Measurements from ENCODE around the gene EIF2AK3.
"Not testable (repeated sequence)": the region's sequence is repeated elsewhere in the genome, so short reads cannot be mapped to it uniquely, and the experiment has no call there.

The EIF2AK3 gene

GRCh38 chr2:88591698-88592097, 35.6 kb downstream of the EIF2AK3 start:
- no peak for DNase-seq

GRCh38 chr2:88590998-88591613, 36.2 kb downstream of the EIF2AK3 start:
- peak; percentile 27 for DNase-seq

- no peak for DNase-seq
Measured at GRCh38 chr2:88585969-88586368, 41.3 kb downstream of the EIF2AK3 start.

DNA sequence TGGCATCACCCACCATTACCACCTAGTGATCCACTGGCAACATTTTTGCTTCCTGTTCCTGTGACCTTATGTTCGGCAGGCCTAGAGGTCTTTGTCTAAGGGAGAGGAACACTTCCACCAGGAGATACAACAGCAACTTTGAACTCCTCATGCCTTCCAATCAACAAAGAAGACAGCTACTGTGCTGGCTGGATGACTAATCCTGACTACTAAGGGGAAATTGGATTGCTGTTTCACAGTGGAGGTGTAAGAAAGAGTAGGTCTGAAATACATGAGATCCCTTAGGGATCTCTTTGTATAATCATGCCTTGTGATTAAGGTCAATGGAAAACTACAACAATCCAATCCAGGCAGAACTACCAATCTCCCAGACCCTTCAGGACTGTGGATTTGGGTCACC, 45.2 kb downstream of the EIF2AK3 start:
- DNase-seq, result no peak

GRCh38 chr2:88580088-88580487, 47.2 kb downstream of the EIF2AK3 start:
- no peak for DNase-seq

GRCh38 chr2:88575630-88576029, 51.6 kb downstream of the EIF2AK3 start:
- no peak for DNase-seq

- DNase-seq, result no peak
Measured at GRCh38 chr2:88575051-88575450, 52.2 kb downstream of the EIF2AK3 start.

DNA sequence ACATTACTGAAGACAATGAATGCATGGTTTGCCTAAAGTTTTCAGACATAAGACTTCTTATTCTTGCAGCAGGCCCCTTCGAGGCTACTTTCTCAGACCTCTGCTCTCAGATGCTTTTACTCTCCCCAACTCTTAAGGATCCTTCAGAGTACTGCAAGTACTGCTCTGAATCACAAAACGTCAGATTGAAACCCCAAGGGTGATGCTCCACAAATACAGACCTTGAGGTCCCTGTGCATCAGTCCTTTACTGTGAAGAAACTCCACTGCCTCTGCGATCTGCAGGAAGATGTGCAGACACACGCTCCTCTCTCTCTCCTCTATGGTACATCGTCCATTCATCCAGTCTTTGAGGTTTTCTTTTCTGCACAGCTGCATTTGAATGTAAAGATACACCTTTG, 52.8 kb downstream of the EIF2AK3 start:
- DNase-seq, result no peak

DNA sequence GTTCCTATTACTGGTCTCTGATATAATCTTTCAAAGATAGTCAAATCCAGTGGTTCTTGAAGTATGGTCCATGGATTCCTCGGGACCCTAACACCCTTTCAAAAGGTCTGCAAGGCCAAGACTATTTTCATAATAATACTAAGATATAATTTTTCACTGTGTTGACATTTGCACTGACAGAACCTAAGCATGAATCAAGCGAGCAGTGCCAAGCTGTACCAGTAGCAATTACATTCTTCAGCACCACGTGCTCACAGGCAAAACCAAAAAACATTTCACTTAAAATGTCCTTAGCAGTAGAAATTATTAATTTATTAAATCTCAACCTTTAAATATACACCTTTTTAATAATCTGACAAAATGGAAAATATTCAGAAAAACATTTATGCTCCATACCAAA, 59.1 kb downstream of the EIF2AK3 start:
- DNase-seq, result no peak

- DNase-seq, result no peak
Measured at GRCh38 chr2:88564402-88564801, 62.9 kb downstream of the EIF2AK3 start.

DNA sequence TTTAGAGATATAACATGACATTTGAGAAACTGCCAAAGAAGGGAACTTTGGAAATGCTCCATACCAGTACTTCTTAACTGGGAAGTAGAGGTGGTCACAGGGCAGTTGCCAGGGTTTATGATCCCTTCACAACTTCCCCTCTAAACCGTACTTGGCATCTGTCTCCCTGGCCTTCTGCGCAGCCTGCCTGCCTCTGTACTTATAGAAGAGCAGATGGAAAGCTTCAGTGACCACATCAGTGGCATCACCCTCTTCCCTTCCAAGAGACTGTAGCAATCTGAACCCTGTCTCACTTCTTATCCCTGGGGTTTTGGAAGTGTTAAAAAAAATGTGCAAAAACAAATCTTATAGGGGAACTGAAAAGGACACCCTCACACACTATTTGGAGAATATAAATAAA, 64.1 kb downstream of the EIF2AK3 start:
- DNase-seq, result no peak

DNA sequence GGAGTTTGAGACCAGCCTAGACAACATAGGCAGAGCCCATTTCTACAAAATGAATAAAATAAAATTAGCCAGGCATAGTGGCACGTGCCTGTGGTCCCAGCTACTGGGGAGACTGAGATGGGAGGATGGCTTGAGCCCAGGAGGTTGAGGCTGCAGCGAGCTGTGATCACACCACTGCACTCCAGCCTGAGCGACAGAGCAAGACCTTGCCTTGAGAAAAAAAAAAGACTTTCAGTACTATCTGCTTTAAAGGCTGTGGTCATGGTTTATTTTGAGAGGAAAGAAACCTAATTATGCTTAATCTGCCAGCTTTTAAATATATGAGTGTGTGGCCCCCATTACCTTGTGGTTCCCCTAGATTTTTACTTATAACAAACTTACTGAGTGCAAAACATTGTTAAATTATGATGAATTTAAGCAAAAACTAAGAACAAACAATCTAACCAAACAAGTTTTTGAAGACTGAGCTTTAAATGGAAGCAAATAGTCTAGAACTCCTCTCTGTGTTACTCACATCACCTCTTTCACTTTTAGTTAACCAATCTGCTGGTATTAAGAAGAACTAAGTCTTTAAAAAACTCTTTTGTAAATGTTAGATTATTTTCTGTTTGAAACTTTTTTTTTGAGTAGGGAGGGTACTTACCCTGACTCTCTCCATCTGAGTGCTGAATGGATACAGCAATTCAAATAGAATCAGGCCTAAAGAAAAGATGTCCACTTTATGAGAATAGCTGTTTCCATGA, 65.4 kb downstream of the EIF2AK3 start:
- no peak for DNase-seq

DNA sequence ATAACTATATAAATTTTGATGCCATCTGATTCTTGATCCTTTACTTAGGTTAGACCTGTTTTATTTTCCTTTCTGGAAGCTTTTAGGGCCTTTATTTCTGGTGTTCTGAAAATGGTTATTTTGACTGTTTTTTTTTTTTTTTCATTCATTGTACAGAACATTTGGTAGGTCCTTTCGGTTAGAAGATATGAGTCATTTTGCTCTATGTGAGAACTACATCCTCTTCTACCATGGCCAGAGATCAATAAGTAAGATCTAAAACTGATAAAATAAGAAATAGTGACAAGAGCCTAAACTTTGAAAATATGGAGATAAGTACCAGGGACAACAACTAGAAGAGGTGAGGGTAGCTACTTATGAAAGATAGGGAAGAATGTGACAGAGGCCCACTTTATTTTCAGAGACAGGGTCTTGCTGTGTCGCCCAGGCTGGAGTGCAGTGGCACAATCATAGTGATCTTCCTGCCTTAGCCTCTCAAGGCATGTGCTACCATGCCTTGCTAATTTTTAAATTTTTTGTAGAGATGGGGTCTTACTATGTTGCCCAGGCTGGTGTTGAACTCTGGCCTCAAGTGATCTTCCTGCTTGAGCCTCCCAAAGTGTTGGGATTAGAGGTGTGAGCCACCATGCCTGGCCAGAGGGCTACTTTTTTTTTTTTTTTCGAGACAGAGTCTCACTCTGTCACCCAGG, 66.5 kb downstream of the EIF2AK3 start:
- no peak for DNase-seq

- DNase-seq, result no peak
Measured at GRCh38 chr2:88557290-88557689, 70.0 kb downstream of the EIF2AK3 start.

DNA sequence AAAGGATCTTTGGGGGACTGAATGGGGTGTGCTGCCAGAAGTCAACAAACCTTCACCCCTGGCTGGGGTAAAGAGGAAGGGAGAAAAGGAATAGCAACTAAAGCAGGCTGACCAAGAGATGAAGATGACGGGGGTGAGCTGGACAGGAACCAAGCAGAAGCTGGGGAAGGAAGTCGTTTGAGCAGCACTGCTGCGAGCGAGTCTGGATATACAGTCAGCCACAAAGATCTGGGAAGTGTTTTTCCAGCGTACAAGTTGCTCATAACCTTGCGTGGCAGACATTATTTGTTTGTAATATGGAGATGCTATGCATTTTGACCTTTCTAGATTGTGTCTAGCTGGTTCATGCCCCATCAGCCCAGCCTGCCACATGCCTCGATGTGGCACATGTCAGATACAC, 71.2 kb downstream of the EIF2AK3 start:
- DNase-seq, result no peak

GRCh38 chr2:88554189-88554588, 73.1 kb downstream of the EIF2AK3 start:
- no peak for DNase-seq

DNA sequence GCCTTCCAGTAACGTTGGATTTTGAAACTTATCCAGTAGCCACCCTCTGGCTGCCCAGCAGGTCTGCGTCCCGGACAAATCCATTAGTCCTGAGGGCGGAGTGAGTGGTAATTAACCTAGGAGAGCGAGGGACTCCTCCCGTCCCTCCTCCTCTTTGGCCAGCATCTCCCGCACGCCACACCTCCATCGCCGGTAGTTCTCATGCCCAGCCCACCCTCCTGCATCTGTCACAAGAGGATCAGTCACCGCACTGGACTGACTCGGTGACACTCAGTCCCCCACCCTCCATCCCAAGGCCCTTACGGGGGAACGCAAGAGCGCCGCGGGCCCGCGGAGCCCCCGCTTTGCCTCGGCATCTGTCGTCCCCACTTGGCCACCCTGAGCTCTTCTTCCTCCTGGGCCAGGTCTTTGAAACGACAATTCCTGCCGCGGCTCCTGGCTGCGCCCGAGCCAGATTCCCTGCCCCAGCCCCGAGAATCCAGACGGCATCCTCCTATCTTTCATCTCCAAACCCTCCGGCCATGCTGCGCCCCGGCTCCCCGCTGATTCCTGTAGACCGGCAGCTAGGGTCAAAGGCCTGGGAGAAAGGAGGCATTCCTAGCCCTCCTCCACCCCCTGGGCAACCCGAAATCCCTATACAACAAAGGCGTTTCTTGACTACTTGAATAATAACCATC, 77.5 kb downstream of the EIF2AK3 start:
- no peak for DNase-seq

GRCh38 chr2:88546291-88546690, 81.0 kb downstream of the EIF2AK3 start:
- DNase-seq, result not testable (repeated sequence)

DNA sequence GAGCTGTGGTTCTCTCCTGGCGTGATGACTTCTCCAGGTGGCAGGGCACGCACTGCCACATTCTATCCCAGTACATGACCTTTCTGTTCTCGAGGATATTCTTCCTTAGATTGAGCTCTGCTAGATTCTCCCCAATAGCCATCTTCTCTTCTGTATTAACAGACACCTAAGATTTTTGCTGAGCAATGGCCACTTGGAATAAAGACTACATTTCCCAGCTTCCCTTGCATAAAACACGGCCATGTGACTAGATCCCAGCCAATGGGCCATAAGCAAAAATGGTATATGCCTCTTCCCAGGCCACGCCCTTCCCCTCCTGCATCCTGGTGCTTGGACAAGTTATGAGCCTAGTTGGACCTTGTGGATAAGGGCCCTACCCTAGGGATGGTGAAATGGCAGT, 82.1 kb downstream of the EIF2AK3 start:
- no peak for DNase-seq

GRCh38 chr2:88543541-88544057, 83.7 kb downstream of the EIF2AK3 start:
- no peak for DNase-seq

DNA sequence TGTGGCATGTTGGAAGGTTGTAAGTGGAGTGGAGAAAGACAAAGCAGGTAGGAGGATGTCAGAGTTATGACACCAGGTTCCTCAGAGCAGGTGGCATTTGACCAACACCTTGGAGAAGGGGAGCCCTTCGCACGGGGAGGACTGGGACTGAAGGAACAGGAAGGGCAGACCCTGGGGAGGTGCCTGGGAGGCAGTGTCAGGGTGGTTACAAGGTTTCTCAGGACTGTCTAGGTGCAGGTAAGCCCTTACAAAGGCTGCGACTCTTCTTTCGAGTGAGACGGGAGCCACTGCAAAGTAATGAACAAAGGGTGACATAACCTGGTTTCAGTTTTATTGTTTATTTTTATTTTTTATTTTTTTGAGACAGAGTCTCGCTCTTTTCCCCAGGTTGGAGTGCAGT, 84.6 kb downstream of the EIF2AK3 start:
- no peak for DNase-seq

- no peak for DNase-seq
Measured at GRCh38 chr2:88540346-88540745, 86.9 kb downstream of the EIF2AK3 start.

GRCh38 chr2:88538362-88538917, 88.8 kb downstream of the EIF2AK3 start:
- DNase-seq, result no peak
